ENCODE results near the gene HOXB6.
A peak's percentile ranks its signal among the peaks of the same experiment; 100 is the strongest.

Gene HOXB6

DNA sequence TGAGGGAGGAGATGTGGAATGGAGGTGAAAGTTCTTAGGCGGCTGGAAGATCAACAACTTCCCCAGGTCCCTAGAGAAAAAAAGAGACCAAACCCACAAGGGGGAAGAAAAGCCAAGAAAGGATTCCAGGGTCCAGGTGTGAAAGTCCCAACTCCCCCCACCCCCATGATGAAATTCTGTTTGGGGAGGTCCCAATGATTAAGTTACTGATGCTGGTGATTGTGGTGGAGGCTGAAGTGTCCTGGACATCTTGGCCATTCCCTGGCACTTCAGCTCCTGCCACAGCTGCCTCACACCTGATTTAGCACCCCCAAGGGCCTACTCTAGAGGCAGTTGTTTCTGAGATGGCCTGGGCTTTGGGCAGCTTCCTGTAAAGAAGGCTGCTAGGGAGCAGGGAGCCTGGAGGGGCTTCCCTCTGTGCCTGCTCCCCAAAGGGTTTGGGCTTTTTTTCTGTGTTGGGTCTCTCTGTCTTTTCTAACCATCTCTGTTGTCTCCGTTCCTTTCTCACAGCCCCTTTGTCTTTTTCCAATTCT lies 39.7 kb downstream of the HOXB6 start:
- no peak for DNase-seq

DNA sequence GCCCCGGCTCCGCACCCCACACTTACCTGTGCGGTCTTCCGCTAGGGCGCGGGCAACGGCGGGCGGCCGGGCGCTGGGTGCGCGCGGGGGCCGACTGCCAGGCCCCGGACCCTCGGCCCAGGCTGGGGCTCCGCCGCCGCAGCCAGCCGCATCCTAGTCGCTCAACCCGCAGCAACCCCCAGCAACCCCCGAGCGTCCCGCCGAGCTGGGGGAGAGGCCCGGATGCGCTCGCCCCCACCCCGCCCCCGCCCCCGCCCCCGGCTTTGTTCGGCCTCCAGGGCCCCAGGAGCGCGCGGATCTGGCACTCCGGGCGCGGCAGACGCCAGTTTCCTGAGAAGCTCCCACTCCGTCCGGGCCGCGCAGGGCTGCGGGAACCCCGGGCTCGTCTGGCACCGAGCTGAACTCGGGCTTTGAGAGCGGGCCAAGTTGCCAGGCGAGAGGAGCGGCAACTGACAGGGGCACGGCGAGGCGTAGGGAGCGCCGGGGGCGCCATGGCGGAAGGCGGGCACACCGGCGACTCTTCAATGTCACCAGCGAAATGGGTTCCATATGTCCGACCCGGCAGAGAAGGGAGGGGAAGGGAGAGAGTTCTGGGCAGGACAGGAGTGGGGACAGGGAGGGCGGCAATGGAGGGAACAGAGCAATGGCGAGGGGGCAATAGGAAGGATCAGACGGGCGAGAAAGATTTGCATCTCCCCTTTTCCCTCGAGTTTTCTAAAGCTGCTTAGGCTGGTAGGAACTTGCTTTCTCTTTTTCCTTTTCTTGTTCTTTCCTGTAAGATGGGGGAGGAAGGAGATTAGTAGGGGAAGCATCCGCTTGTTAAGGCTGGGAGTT lies 40.4 kb downstream of the HOXB6 start:
- no peak for DNase-seq

DNA sequence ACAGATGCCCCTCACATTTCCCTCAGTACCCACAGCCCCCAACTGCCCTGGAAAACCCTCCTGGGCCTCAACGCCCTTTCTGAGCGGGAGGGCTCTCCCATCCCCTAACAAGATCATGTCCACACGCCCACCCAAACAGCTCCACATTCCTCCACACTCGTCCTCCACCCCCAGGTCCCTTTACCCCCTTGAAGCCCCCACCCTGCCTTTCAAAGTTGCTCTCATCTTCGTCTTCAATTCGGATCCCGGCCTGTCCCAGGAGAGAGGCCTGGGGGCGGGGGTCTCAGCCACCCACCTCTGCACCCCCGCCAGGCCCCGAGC lies 41.0 kb downstream of the HOXB6 start:
- no peak for DNase-seq

DNA sequence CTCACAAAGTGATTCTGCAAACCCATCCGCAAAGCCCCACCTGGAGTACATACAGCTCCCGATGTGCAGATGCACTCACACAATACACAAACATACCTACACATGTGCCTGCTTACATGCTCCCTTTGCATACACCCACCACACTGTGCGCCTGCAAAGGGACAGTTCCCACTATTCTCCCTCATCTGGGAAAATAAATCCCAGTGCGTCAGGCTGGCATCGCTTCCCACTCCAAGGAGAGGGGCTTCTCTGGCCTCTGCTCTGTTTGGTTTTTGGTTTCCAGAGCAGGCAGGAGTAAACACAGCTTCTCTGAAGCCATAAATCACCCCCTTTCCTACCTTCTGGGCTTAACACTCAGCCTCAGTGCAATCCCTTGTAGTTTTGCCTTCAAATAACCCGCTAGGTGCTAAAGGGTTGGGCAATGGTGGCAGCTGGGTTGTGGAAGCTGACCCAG lies 41.4 kb downstream of the HOXB6 start:
- DNase-seq = no peak

DNA sequence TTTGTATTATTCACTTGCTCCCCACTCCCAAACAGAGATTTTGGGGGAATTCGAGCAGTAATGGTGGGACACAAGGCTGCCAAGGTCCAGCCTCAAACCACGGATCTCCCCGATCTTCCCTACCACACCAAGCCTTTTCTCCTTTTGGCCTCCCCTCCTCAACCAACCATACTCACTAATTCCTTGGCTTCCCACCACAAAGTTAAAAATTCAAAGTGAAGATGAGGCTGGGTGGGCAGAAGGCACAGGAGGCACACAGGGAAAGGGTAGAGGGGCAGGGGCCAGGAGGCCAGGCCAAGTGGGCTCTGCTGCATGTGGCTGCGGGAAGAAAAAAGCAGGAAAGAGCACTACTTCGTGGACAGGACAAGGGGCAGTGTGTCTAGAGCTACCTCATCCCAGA lies 41.9 kb downstream of the HOXB6 start:
- DNase-seq = no peak

DNA sequence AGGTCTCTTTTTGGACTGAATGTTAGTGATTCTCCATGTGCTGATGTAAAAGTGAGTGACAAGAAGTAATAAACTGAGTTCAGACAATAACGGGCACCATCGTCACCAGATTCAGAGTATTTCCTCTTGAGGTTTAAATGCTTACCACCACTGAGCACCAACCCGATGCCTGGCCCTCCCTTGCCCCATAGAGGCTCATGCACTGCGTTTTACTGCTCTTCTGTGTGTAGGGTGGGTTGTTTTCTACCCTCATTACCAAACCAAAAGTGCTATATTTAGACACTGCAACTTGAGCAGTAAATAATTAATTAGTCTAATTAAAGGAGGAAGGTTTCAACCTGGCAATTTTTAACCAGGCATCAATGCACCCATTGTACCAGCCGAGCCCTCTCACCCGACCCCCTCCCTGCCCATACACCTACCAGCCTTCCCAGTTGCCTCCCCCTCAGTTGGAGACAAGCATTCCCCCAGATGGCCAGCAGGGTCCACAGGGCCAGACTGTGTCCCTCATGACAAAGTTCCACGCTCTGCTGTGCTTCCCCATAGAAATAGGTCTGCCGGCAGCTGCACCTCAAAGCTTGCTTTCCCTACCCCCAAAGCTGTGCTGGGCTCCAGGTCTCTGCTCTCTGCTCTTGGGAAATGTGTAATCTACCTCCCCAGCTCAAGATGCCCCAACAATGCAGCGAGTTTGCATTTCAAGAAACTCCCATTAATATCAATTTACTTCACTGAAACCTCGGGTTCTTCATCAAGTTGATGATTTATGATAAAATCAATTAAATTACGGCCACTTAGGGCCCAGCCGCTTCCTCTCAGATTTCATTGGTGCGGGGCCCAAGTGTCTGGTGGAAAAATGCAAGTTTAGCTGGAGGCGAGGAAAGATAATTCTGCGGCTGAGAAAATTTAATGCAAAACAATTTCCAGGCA lies 42.6 kb downstream of the HOXB6 start:
- peak in 1 of 5 experiments; percentile 37 for DNase-seq

DNA sequence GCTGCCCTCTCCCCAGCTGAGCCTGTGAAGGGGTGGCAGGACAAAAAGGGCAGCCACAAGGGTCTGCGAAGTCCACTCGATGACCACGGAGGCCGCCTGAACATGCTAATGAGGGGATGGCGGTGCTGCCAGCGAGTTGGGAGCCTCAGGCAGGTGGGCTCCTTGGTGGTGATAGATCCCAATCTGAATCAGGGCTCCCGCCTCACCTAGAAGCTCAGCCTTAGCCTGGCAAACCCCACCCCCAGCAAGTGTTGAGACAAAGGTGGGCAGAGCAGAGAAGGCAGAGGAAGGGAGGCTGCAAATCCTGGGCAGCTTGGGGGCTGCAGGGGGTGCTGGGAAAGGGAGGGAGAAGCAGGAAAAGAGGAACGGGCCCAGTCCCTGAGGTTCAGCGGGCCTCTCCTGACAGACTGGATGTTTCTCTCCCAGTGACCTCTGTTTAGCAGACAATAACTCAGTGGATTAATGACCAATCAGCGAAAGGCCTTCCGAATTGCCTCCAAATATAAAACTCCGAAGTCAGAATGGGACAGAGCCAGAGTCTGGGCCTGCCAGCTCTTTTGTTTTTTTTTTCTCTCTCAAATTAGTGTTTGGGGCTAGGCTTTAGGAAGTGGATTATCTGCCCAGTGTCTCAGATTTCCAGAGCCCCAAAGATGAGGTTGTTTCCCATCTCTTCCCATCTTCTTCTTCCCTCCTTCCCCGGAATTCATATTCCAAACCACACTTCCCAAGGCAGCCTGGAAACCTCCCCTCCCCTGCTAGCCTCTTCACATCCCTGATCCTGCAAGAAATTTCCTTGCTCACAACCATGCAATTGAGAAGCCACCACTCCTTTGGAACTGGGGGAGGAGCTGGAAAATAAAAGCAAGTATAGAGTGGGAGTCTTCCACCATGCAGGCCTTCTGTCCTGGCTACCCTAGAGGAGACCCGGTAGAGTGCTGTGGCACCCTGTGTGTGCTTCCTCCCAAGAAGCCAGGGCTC lies 44.7 kb downstream of the HOXB6 start:
- no peak for DNase-seq

DNA sequence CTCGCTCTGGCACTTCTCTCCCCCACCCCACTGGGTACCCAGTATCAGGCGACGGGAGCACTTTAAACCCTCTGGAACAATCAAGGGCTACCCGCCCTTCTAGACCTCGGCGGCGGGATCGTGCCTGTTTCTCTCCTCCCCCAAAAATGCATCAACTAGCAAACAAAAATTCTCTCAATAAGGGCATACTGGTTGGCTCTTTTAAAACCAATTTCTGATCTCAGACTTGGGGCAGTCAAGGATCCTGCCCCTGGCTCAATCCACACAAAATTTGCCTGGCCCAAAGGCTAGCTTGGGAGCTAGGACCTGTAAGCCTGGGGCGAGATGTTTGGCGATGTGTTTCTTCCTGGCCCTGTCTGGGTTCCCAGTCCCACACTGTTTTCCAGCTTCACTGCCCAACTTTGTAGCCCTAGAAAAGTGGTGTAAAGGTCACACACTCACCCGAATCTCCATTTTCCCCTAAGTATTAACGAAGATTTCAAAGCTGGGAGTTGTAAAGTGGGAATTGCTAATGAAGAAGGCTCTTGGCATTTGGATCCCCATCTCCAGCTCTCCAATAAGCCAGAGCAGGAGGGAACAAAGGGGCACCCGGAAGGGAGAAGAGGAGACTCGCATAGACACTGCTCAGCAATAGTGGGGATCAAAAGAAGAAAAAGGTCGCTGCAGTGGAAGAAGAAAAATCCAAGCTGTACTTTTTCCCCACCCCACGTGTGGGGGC lies 45.5 kb downstream of the HOXB6 start:
- no peak for DNase-seq

DNA sequence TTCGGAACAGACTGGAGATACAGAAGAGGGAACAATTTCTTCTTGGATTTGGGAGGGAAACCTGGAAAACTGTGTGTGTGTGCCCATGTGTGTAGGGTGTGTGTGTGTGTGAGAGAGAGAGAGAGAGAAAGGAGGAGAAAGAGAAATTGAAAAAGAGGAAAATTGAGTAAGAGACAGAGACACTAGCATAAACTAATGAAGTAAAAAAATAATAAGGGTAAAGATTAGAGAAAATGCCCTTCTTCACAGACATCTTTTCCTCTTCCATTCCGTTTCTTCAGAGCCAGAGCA lies 46.0 kb downstream of the HOXB6 start:
- no peak for DNase-seq

DNA sequence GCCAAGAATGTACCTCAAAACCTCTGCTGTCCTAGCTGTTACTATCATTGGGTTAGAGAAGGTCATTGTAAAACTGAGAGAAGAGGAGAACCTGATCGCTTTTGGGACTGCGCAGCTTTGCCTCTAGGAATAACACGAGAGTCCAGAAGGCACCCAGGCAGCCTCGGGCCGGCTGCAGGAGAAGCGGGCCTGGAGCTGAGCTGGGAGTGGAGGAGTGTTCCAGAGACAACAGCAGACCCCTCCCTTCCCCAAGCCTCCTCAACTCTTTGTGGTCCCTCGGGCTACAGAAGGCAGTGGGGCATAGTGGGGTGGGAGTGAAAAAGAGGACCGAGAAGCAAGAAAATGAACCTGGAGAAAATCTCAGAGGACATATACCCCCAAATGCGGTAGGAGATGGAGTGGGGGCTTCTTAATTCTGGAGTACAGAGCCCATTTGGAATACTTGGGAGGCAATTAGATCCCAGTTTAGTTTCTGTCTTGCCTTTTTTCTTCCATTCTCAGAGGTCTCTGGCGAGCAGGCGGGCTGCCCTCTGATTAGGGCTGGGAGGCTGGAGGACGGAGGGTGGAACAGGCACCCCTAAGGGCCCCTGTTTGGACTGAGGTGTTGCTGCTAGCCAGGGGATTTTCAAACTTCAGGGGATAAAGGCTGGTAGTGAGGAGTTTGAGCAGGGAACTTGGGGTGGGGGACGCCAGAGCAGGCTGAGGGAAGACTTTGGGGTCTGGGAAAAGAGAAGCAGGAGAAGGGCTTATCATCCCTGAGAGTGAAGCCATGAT lies 46.5 kb downstream of the HOXB6 start:
- no peak for DNase-seq

DNA sequence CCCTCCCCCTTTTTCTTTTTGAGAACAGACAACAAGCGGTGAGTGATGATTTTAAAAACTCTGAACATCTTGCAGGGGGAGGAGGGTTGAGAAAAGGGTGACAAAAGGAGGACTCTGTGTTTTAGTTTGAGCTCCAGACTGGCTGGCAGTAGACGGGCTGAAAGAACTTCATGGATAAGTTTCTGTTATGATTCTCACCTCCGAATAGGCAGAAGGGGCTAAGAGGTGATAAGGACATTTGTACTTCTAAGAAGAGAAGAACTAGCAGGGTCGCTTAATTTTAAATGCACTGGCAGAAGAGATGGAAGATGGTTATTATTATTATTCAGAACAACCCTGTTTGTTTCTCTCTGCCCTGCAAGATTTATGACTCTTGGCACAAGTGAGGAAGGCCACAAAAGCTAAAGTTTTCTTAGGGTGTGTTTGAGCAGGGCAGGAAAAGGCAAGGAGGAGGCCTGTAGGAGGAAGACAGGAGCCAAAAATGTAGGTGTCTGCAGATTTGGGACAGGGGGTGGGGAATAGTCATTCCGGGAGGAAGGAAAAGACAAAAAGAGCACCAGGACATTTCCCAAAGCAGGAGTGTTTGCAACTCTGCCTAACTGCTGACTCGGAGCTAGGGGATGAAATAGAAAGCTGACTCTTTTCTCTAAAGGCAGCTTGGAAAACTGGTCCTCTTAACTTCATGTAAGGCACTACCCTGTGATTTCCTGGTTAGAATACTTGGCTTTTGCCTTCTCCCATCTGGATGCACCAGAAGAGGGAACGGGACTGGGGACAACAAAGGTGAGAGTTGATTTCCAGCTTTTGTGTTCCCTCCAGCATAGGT lies 48.0 kb downstream of the HOXB6 start:
- no peak for DNase-seq

DNA sequence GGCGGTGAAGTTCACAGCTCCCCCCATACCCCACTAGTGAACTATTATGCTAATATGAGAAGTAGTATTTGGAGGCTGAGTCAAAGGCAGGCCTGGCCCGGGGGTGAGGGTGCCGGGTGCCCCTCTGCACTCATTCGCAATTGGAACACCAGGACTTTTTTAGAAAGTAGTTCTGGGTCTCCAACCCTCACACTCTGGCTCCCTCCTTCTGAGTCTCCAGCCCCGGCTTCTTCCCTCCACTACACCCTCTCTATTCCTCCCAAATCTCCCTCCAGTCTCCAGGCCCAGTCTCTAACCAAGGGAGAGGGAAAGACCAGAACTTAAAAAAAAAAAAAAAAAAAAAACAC lies 48.6 kb downstream of the HOXB6 start:
- no peak for DNase-seq

DNA sequence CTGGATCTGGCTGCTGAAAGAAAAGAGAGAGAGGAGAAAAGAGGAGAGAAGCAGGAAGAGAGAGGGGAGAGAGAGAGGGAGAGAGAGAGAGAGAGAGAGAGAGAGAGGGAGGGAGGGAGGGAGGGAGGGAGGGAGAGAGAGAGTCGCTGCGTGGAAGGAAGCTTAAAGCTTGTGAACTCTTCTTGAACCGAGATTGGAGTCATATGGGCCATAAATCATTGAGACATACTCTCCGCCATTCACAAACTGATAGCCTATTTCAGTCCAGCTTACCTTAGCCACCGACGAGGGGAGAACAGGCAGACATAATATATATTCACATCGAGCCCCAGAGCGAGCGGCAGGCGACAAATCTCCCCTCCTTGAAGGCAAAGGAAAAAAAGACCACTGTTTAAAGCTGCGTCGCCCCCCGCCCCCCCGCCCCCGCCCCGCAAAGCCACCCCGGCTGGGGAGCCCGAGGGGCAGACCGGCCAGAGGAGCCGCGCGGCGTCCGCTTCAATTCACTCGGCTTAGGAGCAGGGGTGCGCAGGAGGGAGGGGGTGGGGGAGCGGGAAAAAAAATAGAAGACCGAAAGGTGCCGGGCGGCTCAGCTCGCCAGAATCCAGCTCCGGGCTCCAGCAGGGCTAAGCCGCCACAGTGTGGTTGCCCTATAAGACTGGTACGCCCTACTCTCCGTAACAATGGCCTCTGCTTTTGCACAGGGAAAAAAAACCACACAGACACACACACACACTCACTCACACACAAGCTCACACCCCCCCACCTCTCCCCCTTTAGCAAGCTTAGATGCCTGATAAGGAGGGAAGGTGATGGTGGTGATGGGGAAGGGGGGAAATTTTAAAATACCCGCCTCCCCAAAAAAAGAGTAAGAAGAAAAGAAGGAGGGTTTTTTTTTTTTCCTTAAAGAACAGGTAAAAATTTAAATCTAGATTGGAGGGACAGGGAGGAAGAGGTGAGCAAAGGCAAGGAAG lies 49.2 kb downstream of the HOXB6 start:
- peak in 1 of 5 experiments; percentile 44 for DNase-seq

DNA sequence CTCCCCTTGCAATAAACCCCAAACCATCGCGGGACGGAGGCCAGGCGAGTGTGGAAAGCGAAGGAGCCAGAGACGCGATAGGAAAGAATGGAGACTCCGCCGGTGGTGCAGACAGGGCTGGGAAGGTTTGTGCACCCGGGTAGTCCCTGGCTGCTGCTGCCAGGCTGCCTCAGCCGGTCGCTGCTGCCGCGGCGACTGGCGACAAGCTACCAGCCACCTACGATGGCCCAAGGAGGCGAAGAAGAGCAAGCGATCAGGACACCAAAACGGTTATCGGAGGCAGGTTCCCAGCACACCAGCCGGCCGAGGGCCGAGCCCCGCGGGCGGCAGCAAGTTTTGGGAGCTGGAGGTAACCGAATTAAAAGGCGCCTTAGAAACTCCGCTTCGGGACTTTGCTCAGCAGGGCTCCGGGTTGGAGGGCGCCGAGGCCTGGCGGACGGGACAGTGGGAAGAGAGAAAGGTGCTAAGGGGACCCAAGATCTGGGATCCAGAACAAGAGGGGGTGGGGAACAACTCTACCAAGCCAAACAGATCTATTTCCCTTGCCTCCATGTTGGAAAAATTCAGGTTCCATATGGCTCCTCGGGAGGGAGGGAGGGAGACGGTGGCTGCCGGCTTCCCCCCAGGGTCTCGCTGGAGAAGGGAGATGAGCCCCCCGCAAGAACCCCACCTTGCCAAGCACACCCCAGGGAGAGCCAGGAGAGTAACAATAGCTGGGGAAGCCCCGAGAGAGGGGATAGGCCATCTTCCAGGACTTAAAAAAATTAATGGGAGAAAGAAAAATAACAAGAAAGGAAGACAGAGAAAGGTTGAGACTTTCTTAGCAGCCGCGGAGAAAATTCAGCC lies 50.2 kb downstream of the HOXB6 start:
- no peak for DNase-seq

DNA sequence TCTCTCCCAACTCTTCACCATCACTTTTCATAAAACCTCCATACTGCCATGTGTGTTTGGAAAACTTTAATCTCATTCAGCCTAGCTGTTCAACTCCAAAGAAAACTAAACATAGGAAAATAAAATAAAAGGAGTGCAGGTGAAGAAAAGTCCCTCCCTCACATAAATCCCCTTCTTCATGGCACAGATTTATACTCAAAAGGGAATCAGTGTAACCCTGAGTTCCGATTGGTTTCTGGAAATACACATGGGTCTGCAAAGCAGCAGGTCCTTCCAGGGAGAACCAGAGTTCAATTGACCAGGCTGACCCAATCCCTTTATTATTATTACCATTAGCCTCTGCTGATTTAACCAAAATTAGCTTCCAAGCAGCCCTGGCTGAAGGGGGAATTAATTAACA lies 51.0 kb downstream of the HOXB6 start:
- no peak for DNase-seq

DNA sequence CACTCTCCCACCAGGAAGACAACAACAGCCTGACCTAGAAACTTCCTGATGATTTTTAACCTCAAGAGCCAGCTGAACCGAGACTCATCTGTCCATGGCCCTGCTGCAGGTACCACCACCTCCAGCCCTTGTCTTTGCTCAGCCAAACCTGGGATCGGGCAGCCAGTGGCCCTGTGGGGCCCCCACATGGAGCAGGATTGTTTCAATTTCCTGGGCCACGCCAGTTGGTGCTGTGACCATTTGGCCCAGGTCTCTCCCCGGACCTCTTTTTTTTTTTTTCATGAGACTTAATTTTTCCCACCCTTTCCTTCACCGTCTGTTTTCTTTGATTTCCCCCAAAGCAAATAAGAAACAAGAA lies 51.6 kb downstream of the HOXB6 start:
- no peak for DNase-seq

DNA sequence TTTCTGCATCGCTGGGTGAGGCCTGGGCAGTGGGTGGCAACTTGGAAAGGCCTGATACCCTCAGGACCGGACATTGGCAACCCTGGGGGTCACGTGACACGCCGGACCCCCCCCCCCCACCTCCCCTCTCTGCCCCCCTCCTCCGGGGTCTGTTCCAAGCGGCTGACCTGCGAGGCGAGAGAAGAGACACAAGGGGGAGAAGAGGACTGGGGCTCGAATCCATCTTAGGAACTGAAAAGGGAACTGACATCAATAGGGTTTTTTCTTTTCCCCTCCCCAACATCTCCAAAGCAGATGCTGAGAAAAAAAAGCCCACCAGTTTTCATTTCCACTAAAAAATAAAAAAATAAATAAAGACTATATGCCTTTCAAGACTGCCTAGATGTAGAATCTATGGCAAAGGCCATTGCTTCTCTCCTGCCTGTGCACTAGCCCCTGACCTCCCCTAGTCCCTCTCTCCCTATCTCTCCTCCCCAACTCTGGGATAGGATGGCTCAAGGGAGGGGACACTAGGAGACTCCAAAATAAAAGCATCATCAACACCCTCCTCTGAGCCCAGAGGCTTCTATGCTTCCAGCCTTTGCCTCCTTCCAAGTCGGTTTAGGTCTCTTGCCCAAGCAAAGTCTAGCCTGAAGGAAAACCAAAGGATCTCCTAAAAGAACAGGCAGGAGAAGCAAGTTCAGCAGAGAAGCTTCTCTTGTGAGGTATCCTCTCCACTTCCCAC lies 52.2 kb downstream of the HOXB6 start:
- DNase-seq = no peak
